Neuronal stem cell (in vitro differentiated cells): ENCODE data around the gene ACTR1A.
"Not testable (repeated sequence)": the region's sequence is repeated elsewhere in the genome, so short reads cannot be mapped to it uniquely, and the experiment has no call there.

Experiments
- DNase-seq: peaks from one replicate; pipeline ENCODE4 v3.0.0-alpha.2; 2013; ENCODE audit warnings: low spot score
- H2AFZ ChIP-seq: one replicate; pipeline ENCODE4 v1.6.1; 2013; ENCODE audit warnings: mild to moderate bottlenecking, low read length, inconsistent platforms
- H2AK5ac ChIP-seq: 2 replicates; pipeline ENCODE4 v1.6.1; 2013; ENCODE audit warnings: low read depth, mild to moderate bottlenecking, inconsistent platforms, low read length, moderate library complexity, mixed read lengths
- H2BK120ac ChIP-seq: 2 replicates; pipeline ENCODE4 v1.6.1; 2013; ENCODE audit warnings: low read depth, mild to moderate bottlenecking, inconsistent platforms, low read length, moderate library complexity, mixed read lengths
- H2BK12ac ChIP-seq: one replicate; pipeline ENCODE4 v1.6.1; 2013; ENCODE audit warnings: low read length, inconsistent platforms
- H2BK15ac ChIP-seq: 2 replicates; pipeline ENCODE4 v1.6.1; 2013; ENCODE audit warnings: mild to moderate bottlenecking, low read length, inconsistent platforms, mixed read lengths
- H2BK5ac ChIP-seq: one replicate; pipeline ENCODE4 v1.6.1; 2013; ENCODE audit warnings: inconsistent platforms, mild to moderate bottlenecking, low read length, moderate library complexity
- H3K14ac ChIP-seq: one replicate; pipeline ENCODE4 v1.6.1; 2013; ENCODE audit warnings: low read length, inconsistent platforms
- H3K18ac ChIP-seq: 2 replicates; pipeline ENCODE4 v1.6.1; 2013; ENCODE audit warnings: low read length, inconsistent platforms
- H3K23ac ChIP-seq: 2 replicates; pipeline ENCODE4 v1.6.1; 2013; ENCODE audit warnings: low read depth, mild to moderate bottlenecking, mixed read lengths, low read length, inconsistent platforms; ENCODE audit not compliant: poor library complexity
- H3K27ac ChIP-seq: replicated peaks from 3 replicates; pipeline ENCODE4 v1.5.1; 2013; ENCODE audit warnings: low read length, inconsistent platforms
- H3K27me3 ChIP-seq, 3 experiments: 2 replicates each; pipeline ENCODE4 v1.6.1; 2013; ENCODE audit warnings: low read length in 3 of 3, mild to moderate bottlenecking in 2 of 3, inconsistent platforms in 1 of 3, low read depth in 1 of 3, mixed read lengths in 1 of 3, moderate library complexity in 1 of 3; ENCODE audit not compliant: control insufficient read depth in 3 of 3, insufficient read depth in 3 of 3
- H3K36me3 ChIP-seq, 2 donors: replicated peaks in 1 of 2; 2 replicates each; pipeline ENCODE4 v1.6.1; 2013; ENCODE audit warnings: low read length in 2 of 2; ENCODE audit not compliant: control insufficient read depth in 2 of 2, insufficient read depth in 2 of 2
- H3K4ac ChIP-seq: 2 replicates; pipeline ENCODE4 v1.6.1; 2013; ENCODE audit warnings: inconsistent platforms, mild to moderate bottlenecking, low read length, moderate library complexity
- H3K4me1 ChIP-seq, 2 donors: 1 replicate in 1 of 2; 2 replicates in 1 of 2; pipeline ENCODE4 v1.6.1; 2013; ENCODE audit warnings: low read length in 2 of 2, low read depth in 1 of 2; ENCODE audit not compliant: control insufficient read depth in 2 of 2, insufficient read depth in 1 of 2
- H3K4me2 ChIP-seq: one replicate; pipeline ENCODE4 v1.6.1; 2013; ENCODE audit warnings: mild to moderate bottlenecking, low read length, inconsistent platforms; ENCODE audit not compliant: insufficient read depth, poor library complexity, severe bottlenecking
- H3K4me3 ChIP-seq, 2 donors: 2 replicates each; pipeline ENCODE4 v1.5.1; 2013; ENCODE audit warnings: low read length in 2 of 2, mild to moderate bottlenecking in 2 of 2, inconsistent platforms in 1 of 2, moderate library complexity in 1 of 2
- H3K79me1 ChIP-seq: one replicate; pipeline ENCODE4 v1.6.1; 2013; ENCODE audit warnings: low read depth, mild to moderate bottlenecking, inconsistent platforms, low read length, moderate library complexity
- H3K9ac ChIP-seq: one replicate; pipeline ENCODE4 v1.6.1; 2013; ENCODE audit warnings: mild to moderate bottlenecking, low read depth, low read length, inconsistent platforms; ENCODE audit not compliant: poor library complexity
- H3K9me3 ChIP-seq, 2 donors: replicated peaks in 1 of 2; 2 replicates each; pipeline versions ENCODE3 to v1.6.1; 2013; ENCODE audit warnings: low read length in 2 of 2, mild to moderate bottlenecking in 2 of 2, inconsistent platforms in 1 of 2, low read depth in 1 of 2, mixed read lengths in 1 of 2, moderate library complexity in 1 of 2; ENCODE audit not compliant: control insufficient read depth in 2 of 2, insufficient read depth in 1 of 2
- H4K8ac ChIP-seq: one replicate; pipeline ENCODE4 v1.6.1; 2013; ENCODE audit warnings: low read depth, mild to moderate bottlenecking, inconsistent platforms, low read length, moderate library complexity
- H4K91ac ChIP-seq: one replicate; pipeline ENCODE4 v1.6.1; 2013; ENCODE audit warnings: low read length, low read depth, mild to moderate bottlenecking, inconsistent platforms; ENCODE audit not compliant: poor library complexity
- WGBS, 2 donors: extraction: QIAGEN DNeasy Blood & Tissue Kit; methylation state at CpG; one replicate each; pipeline ENCODE4 v1.1.7; 2013; ENCODE audit warnings: missing lambda C conversion rate in 2 of 2, mixed read lengths in 1 of 2; ENCODE audit not compliant: insufficient read length in 2 of 2, insufficient replicate concordance in 1 of 2; ENCODE audit errors: extremely low coverage in 2 of 2; 5-methylcytosine and 5-hydroxymethylcytosine counted together

Gene ACTR1A

GRCh38 chr10:102534966-102535365, 32.5 kb upstream of the ACTR1A start:
- not testable (repeated sequence) for H3K9ac ChIP-seq, DNase-seq, H2BK12ac ChIP-seq, H2AK5ac ChIP-seq, H4K91ac ChIP-seq, H3K27ac ChIP-seq, H3K9me3 ChIP-seq, H3K4me3 ChIP-seq, H3K4me1 ChIP-seq, H3K4me2 ChIP-seq, H4K8ac ChIP-seq, H3K18ac ChIP-seq, H3K4ac ChIP-seq, H3K36me3 ChIP-seq, H2BK15ac ChIP-seq, H2BK120ac ChIP-seq, H2AFZ ChIP-seq, H3K23ac ChIP-seq, H3K14ac ChIP-seq, H3K27me3 ChIP-seq, H3K79me1 ChIP-seq, H2BK5ac ChIP-seq
- no CpG with 5 or more reads among the region's 9 CpGs for WGBS, 2 donors

GRCh38 chr10:102534333-102534732, 31.8 kb upstream of the ACTR1A start:
- Histone ChIP-seq H2AFZ (no peak overlapping the region), H3K79me1 (peaks cover 4% of the 10 kb centered on the region), H3K4me3 (no peak overlapping the region), H2BK120ac (no peak overlapping the region), H3K9me3 (no peaks in the 10 kb centered on the region), H2BK12ac (no peak overlapping the region), H3K36me3 (peaks cover 4 to 7% of the 10 kb centered on the region in 2 donors), H3K14ac (no peak overlapping the region), H3K4me2 (no peak overlapping the region), H2BK5ac (no peak overlapping the region), H3K9ac (no peak overlapping the region), H3K27ac (no peak overlapping the region), H3K18ac (no peak overlapping the region), H4K8ac (no peak overlapping the region), H2BK15ac (no peak overlapping the region), H2AK5ac (no peak overlapping the region), H3K4ac (no peak overlapping the region), H3K4me1 (no peaks in the 10 kb centered on the region), H3K23ac (no peak overlapping the region), H3K27me3 (no peaks in the 10 kb centered on the region), H4K91ac (no peak overlapping the region)
- no peak for DNase-seq
- WGBS, 2 donors, result no CpG with 5 or more reads among the region's 13 CpGs

- H2BK120ac ChIP-seq, result no peak overlapping the region
- H3K4ac ChIP-seq, result no peak overlapping the region
- H2AK5ac ChIP-seq, result no peak overlapping the region
- H3K4me2 ChIP-seq, result no peak overlapping the region
- H3K9me3 ChIP-seq, result no peaks in the 10 kb centered on the region
- peaks cover 4 to 38% of the 10 kb centered on the region in 2 donors for H3K36me3 ChIP-seq
- no peak overlapping the region for H2BK12ac ChIP-seq
- no peak overlapping the region for H3K9ac ChIP-seq
- WGBS, 2 donors, result no CpG with 5 or more reads among the region's 2 CpGs
- no peak overlapping the region for H4K8ac ChIP-seq
- H3K4me3 ChIP-seq, result no peak overlapping the region
- H3K18ac ChIP-seq, result no peak overlapping the region
- no peak overlapping the region for H3K14ac ChIP-seq
- DNase-seq, result no peak
- no peak overlapping the region for H3K23ac ChIP-seq
- H2AFZ ChIP-seq, result no peak overlapping the region
- no peak overlapping the region for H3K27ac ChIP-seq
- no peak overlapping the region for H2BK5ac ChIP-seq
- H3K27me3 ChIP-seq, result no peaks in the 10 kb centered on the region
- H4K91ac ChIP-seq, result no peak overlapping the region
- peaks cover 4% of the 10 kb centered on the region for H3K79me1 ChIP-seq
- H2BK15ac ChIP-seq, result no peak overlapping the region
- H3K4me1 ChIP-seq, result no peaks in the 10 kb centered on the region
These were observed 25.0 kb upstream of the ACTR1A start for GRCh38 chr10:102527546-102527945.

- H3K9ac ChIP-seq, result no peak overlapping the region
- no peaks in the 10 kb centered on the region for H3K4me1 ChIP-seq
- H3K14ac ChIP-seq, result no peak overlapping the region
- no peak overlapping the region for H2AK5ac ChIP-seq
- H2AFZ ChIP-seq, result no peak overlapping the region
- H3K27ac ChIP-seq, result no peak overlapping the region
- H3K79me1 ChIP-seq, result peaks cover 7% of the 10 kb centered on the region
- no peak overlapping the region for H3K4ac ChIP-seq
- no peak overlapping the region for H4K91ac ChIP-seq
- H3K4me3 ChIP-seq, result no peak overlapping the region
- H3K23ac ChIP-seq, result no peak overlapping the region
- no peaks in the 10 kb centered on the region for H3K27me3 ChIP-seq
- no CpG with 5 or more reads among the region's 4 CpGs for WGBS, 2 donors
- no peak overlapping the region for H3K4me2 ChIP-seq
- no peak overlapping the region for H4K8ac ChIP-seq
- no peaks in the 10 kb centered on the region for H3K9me3 ChIP-seq
- H3K18ac ChIP-seq, result no peak overlapping the region
- no peak overlapping the region for H2BK12ac ChIP-seq
- DNase-seq, result no peak
- H2BK5ac ChIP-seq, result no peak overlapping the region
- H2BK120ac ChIP-seq, result no peak overlapping the region
- H3K36me3 ChIP-seq, result peaks cover 4 to 45% of the 10 kb centered on the region in 2 donors
- H2BK15ac ChIP-seq, result no peak overlapping the region
These were observed 22.2 kb upstream of the ACTR1A start for GRCh38 chr10:102524746-102525145.
